CD4-positive, alpha-beta T cell treated with Interleukin-17A for 4 hours (primary cell): ENCODE data around the gene SLC25A6.
"Not testable (repeated sequence)": the region's sequence is repeated elsewhere in the genome, so short reads cannot be mapped to it uniquely, and the experiment has no call there.

Source experiments
- DNase-seq: peaks from one replicate; pipeline ENCODE4 v3.0.0-alpha.2; 2020; ENCODE audit warnings: mixed read lengths

SLC25A6 gene

GRCh38 chrX:1351981-1352714 lies 39.8 kb downstream of the SLC25A6 start:
- no peak for DNase-seq

DNA sequence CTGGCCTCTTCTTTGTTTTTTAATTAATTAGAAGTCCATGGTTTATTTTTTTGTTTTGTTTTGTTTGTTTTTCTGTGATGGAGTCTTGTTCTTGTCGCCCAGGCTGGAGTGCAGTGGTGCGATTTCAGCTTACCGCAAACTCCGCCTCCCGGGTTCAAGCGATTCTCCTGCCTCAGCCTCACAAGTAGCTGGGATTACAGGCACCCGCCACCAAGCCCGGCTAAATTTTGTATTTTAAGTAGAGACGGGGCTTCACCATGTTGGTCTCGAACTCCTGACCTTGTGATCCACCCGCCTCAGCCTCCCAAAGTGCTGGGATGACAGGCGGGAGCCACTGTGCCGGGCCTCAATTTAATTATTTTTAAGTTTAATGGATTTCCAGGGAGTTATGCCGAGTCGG lies 42.3 kb downstream of the SLC25A6 start:
- DNase-seq: not testable (repeated sequence)

DNA sequence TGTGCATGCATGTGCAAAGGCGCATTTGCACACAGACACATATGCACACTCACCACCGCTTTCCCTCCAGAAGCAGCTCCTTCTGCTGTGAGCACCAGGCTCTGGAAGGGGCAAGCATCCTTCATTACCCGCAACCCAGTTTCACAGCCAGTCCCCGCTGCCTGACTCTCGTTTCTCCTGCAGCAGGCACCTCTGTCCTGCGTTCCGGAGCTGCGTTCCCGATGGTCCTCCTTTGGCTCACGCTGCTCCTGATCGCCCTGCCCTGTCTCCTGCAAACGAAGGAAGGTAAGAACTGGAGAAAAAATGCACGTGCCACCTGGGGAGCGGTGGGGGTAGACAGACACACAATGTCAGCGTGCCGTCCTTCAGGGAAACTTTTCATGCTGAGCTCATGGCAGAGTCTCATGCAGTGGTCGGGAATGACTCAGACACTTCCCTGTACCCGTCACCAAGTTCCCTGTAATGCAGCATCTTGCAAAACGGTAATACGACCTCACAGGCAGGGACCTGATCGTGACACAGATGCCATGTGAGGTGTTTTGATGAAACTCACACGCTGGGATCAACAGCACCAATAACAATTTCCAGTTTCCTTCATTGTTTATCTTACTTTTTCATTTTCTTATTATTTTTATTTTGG lies 50.2 kb downstream of the SLC25A6 start:
- DNase-seq: no peak

DNA sequence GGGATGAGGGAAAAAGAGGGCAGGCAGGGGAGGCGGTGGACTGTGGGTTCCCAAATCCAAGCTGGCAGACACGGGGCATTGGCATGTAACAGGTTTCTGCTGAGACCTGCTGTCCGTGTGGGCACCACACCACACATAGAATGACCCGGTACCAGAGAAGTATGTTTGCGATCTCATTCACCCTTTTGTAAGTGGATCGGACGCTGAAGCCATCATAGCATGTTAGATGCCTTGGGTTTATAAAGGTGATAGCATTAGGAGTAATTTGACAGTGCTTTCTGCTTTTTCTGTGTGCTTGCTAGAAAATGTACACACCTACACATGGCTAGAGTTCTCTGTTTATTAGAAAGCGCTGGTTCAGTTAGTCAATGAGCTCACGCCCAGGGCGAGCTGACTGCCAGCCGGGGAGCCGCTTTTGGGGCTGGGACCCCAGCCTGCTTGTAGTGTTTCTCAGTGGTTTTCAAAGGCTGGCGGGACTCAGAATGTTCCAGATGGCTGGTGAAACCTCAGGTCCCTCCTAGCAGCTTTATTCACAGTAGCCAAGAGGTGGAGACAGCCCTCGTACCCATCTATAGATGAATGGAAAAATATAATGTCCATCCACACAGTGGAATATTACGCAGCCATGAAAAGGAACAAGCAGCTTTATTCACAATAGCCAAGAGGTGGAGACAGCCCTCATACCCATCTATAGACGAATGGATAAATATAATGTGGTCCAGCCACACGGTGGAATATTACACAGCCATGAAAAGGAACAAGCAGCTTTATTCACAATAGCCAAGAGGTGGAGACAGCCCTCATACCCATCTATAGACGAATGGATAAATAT lies 54.7 kb downstream of the SLC25A6 start:
- DNase-seq: no peak

DNA sequence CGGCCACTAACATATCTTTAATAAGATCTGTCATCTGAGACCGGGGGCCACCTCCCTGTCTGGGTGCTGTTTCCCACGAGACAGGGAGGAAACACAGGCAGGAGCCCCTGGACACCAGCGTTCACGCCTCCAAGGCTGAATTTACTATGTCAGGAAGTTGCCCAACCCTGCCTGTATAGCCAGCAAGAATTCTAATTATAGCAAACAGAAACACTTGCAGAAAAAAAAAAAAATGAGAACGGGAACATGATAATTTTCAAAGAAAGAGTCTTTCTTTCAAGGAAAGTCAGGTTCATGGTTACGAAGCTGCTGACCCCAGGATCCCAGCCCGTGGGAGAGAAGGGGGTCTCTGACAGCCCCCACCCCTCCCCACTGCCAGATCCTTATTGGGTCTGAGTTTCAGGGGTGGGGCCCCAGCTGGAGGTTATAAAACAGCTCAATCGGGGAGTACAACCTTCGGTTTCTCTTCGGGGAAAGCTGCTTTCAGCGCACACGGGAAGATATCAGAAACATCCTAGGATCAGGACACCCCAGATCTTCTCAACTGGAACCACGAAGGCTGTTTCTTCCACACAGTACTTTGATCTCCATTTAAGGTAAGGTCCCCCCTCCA lies 55.5 kb downstream of the SLC25A6 start, which contains the start of gene IL3RA:
TSS of gene IL3RA (plus strand) at position 455 of the 613 bp plus-strand sequence. CDS start 4,981 bp downstream, outside the sequence.
- no peak for DNase-seq
